ENCODE measurements around the gene ZIC5. TPM values are rescaled to one million over a fixed set of nuclear protein-coding genes. Genes with fewer than 3 reads are reported as not detected.

Gene ZIC5
- total and polyA plus RNA-seq, 4 donors = not detected

- no peaks in the 10 kb centered on the region for H3K36me3 ChIP-seq (ENCODE audit: control insufficient read depth in 4 of 4, insufficient read depth in 3 of 4, low read depth in 1 of 4, low read length in 3 of 4)
- DNase-seq (ENCODE audit: low spot score) = no peak
- WGBS = 9% methylated on average over 42 of the region's 42 CpGs
- no peak overlapping the region for H3K9ac ChIP-seq (ENCODE audit: low read depth in 1 of 2, low read length in 2 of 2)
- H3K27ac ChIP-seq (ENCODE audit: low read depth in 1 of 2, low read length in 2 of 2) = no peak overlapping the region
- H3K4me1 ChIP-seq (ENCODE audit: control insufficient read depth in 4 of 4, insufficient read depth in 4 of 4, low read length in 3 of 4) = peaks cover 16 to 36% (median 24%) of the 10 kb centered on the region in 4 donors
- TF ChIP-seq ZBTB33 (IDR thresholded peaks at IDR 0.05) (no peak), JUND (IDR thresholded peaks at IDR 0.05) (no peak), GABPA (IDR thresholded peaks at IDR 0.05 in 1 of 2, conservative IDR thresholded peaks at IDR 0.05 in 1 of 2) (no peak), CTCF (IDR thresholded peaks at IDR 0.05; ENCODE audit: low read depth, low read length, missing input control) (no peak), FOXA1 (IDR thresholded peaks at IDR 0.05) (no peak), EGR1 (IDR thresholded peaks at IDR 0.05; ENCODE audit: low read depth in 2 of 2) (no peak), REST (IDR thresholded peaks at IDR 0.05) (no peak), HNF4A (conservative IDR thresholded peaks at IDR 0.05) (no peak)
- peaks cover 0 to 21% (median 4%) of the 10 kb centered on the region in 4 donors for H3K9me3 ChIP-seq (ENCODE audit: control insufficient read depth in 4 of 4, low read length in 3 of 4)
- no peak overlapping the region for H3K4me3 ChIP-seq (ENCODE audit: low read depth in 1 of 3, low read length in 3 of 3)
- peaks cover 14 to 55% (median 34%) of the 10 kb centered on the region in 4 donors for H3K27me3 ChIP-seq (ENCODE audit: control insufficient read depth in 4 of 4, insufficient read depth in 4 of 4, low read length in 3 of 4)
Observed at GRCh38 chr13:99983499-99984401, 12.2 kb upstream of the ZIC5 start.

- Histone ChIP-seq H3K4me1 (ENCODE audit: control insufficient read depth in 4 of 4, insufficient read depth in 4 of 4, low read length in 3 of 4) (peaks cover 16 to 37% (median 24%) of the 10 kb centered on the region in 4 donors), H3K27me3 (ENCODE audit: control insufficient read depth in 4 of 4, insufficient read depth in 4 of 4, low read length in 3 of 4) (peaks cover 19 to 59% (median 35%) of the 10 kb centered on the region in 4 donors), H3K9me3 (ENCODE audit: control insufficient read depth in 4 of 4, low read length in 3 of 4) (peaks cover 0 to 21% (median 4%) of the 10 kb centered on the region in 4 donors), H3K27ac (ENCODE audit: low read depth in 1 of 2, low read length in 2 of 2) (no peak overlapping the region), H3K4me3 (ENCODE audit: low read depth in 1 of 3, low read length in 3 of 3) (no peak overlapping the region), H3K9ac (ENCODE audit: low read depth in 1 of 2, low read length in 2 of 2) (no peak overlapping the region), H3K36me3 (ENCODE audit: control insufficient read depth in 4 of 4, insufficient read depth in 3 of 4, low read depth in 1 of 4, low read length in 3 of 4) (no peaks in the 10 kb centered on the region)
- DNase-seq (ENCODE audit: low spot score) = no peak
- no peak for TF ChIP-seq RXRA (IDR thresholded peaks at IDR 0.05)
- 9% methylated on average over 48 of the region's 48 CpGs for WGBS
Observed at GRCh38 chr13:99982731-99983498, 11.3 kb upstream of the ZIC5 start.

All from liver (tissue), 9 donors.